Stimulated activated CD8-positive, alpha-beta memory T cell treated with anti-CD3 and anti-CD28 coated beads, Interleukin-7, amount 100 ng/mL, for 4 hours (primary cell): Measurements from ENCODE around the gene TPPP3.
"Not testable (repeated sequence)": the region's sequence is repeated elsewhere in the genome, so short reads cannot be mapped to it uniquely, and the experiment has no call there.

Source experiments
- DNase-seq, 2 donors: peaks; one replicate each; pipeline ENCODE4 v3.0.0-alpha.2; 2020; ENCODE audit warnings: low read depth in 2 of 2

TPPP3 gene

GRCh38 chr16:67426022-67426421, 32.7 kb upstream of the TPPP3 start:
- DNase-seq = no peak

- DNase-seq = no peak
Measured at GRCh38 chr16:67425580-67425979, 32.3 kb upstream of the TPPP3 start.

GRCh38 chr16:67425061-67425460, 31.8 kb upstream of the TPPP3 start:
- DNase-seq = no peak

GRCh38 chr16:67424261-67424615, 30.9 kb upstream of the TPPP3 start:
- no peak for DNase-seq

- DNase-seq = no peak
Measured at GRCh38 chr16:67423611-67424260, 30.4 kb upstream of the TPPP3 start.

- DNase-seq = no peak
Measured at GRCh38 chr16:67423015-67423414, 29.7 kb upstream of the TPPP3 start.

GRCh38 chr16:67421030-67421429, 27.7 kb upstream of the TPPP3 start:
- DNase-seq = no peak

GRCh38 chr16:67419931-67420330, 26.6 kb upstream of the TPPP3 start:
- no peak for DNase-seq

- DNase-seq = no peak
Measured at GRCh38 chr16:67419502-67419901, 26.2 kb upstream of the TPPP3 start.

GRCh38 chr16:67417333-67418061, 24.2 kb upstream of the TPPP3 start:
- no peak for DNase-seq

GRCh38 chr16:67415872-67416793, 22.8 kb upstream of the TPPP3 start, which contains the start of gene ZDHHC1:
TSS of gene ZDHHC1 (minus strand) at chr16:67416477. CDS start at chr16:67407775, 8,702 bp downstream.
- DNase-seq = peak in 1 of 2 donors; percentile 30

- DNase-seq = not testable (repeated sequence)
Measured at GRCh38 chr16:67415421-67415820, 22.1 kb upstream of the TPPP3 start.

GRCh38 chr16:67413978-67414911, 20.9 kb upstream of the TPPP3 start:
- DNase-seq = no peak

- DNase-seq = no peak
Measured at GRCh38 chr16:67412294-67412693, 19.0 kb upstream of the TPPP3 start.

- no peak for DNase-seq
Measured at GRCh38 chr16:67411339-67411738, 18.0 kb upstream of the TPPP3 start.

- DNase-seq = no peak
Measured at GRCh38 chr16:67409631-67410030, 16.3 kb upstream of the TPPP3 start.

- no peak for DNase-seq
Measured at GRCh38 chr16:67407788-67408452, 14.6 kb upstream of the TPPP3 start.

GRCh38 chr16:67407176-67407787, 14.0 kb upstream of the TPPP3 start:
- no peak for DNase-seq

GRCh38 chr16:67406111-67406971, 13.0 kb upstream of the TPPP3 start:
- DNase-seq = no peak
